AG09309 (cell line): ENCODE measurements around the gene NARS2.
"Not testable (repeated sequence)": the region's sequence is repeated elsewhere in the genome, so short reads cannot be mapped to it uniquely, and the experiment has no call there.

Experiments used
- DNase-seq: peaks from one replicate; pipeline ENCODE4 v3.0.0-alpha.2; 2010; ENCODE audit warnings: low read depth
- H3K4me3 ChIP-seq: 2 replicates; pipeline ENCODE4 v1.5.1; 2011; ENCODE audit warnings: mild to moderate bottlenecking, low read depth, low read length, moderate library complexity; ENCODE audit not compliant: control insufficient read depth
- CTCF ChIP-seq: IDR thresholded peaks from 2 replicates; pipeline ENCODE4 v1.5.1; 2011; ENCODE audit warnings: mild to moderate bottlenecking, low read depth, low read length, inconsistent platforms; ENCODE audit not compliant: insufficient read depth, control insufficient read depth; ENCODE audit errors: missing control alignments

NARS2 gene

GRCh38 chr11:78574386-78575381 is at the start of gene NARS2:
Gene NARS2 (minus strand): TSS chr11:78574864. CDS start chr11:78574488, 376 bp downstream.
- peak within 1 kb of the TSS; percentile 57 for H3K4me3 ChIP-seq
- peak; percentile 79 for DNase-seq
- no peak for TF ChIP-seq CTCF

GRCh38 chr11:78622666-78623065 is 48.0 kb upstream of the NARS2 start:
- TF ChIP-seq CTCF = no peak
- H3K4me3 ChIP-seq = no peak overlapping the region
- no peak for DNase-seq

GRCh38 chr11:78620159-78620558 is 45.5 kb upstream of the NARS2 start:
- TF ChIP-seq CTCF = no peak
- DNase-seq = no peak
- no peak overlapping the region for H3K4me3 ChIP-seq

GRCh38 chr11:78615724-78616123 is 41.1 kb upstream of the NARS2 start:
- peak; percentile 21 for TF ChIP-seq CTCF

GRCh38 chr11:78613378-78613813 is 38.7 kb upstream of the NARS2 start:
- TF ChIP-seq CTCF = no peak
- DNase-seq = no peak
- H3K4me3 ChIP-seq = no peak overlapping the region

More at GRCh38 chr11:78615724-78616123, 41.1 kb upstream of the NARS2 start:
- H3K4me3 ChIP-seq = no peak overlapping the region
- DNase-seq = no peak

GRCh38 chr11:78612721-78613377 is 38.2 kb upstream of the NARS2 start:
- no peak for TF ChIP-seq CTCF

GRCh38 chr11:78609321-78609720 is 34.7 kb upstream of the NARS2 start:
- H3K4me3 ChIP-seq, DNase-seq: not testable (repeated sequence)

More at GRCh38 chr11:78612721-78613377, 38.2 kb upstream of the NARS2 start:
- no peak for DNase-seq
- H3K4me3 ChIP-seq = no peak overlapping the region
